Skeletal muscle cell (primary cell): ENCODE results near the gene IVL.

Source experiments
- DNase-seq: peaks from one replicate; pipeline ENCODE4 v3.0.0-alpha.2; 2010; ENCODE audit warnings: low read depth
- H3K4me3 ChIP-seq: 2 replicates; pipeline ENCODE4 v1.5.1; 2011; ENCODE audit warnings: low read depth, mild to moderate bottlenecking, control low read depth, low read length, moderate library complexity

The IVL gene

DNA sequence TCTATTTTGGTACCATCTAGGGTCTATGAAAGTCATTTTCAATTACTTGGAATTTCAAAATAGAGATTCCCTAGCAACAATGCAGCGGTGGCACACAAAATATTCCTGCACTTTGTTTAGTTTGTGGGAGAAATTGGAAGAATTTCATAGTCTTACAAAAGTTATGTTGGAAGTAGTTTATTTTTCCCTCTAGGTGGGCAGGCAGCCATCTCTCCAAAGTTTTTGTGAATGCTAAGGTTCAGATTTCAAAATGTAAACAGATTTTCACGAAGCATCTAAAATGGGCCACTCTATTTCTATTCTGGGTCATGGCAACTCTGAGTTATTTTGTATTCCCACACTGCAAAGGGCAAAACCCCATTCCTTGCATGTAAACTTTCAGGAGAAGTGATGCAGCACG lies 22.3 kb upstream of the IVL start:
- no peak overlapping the region for H3K4me3 ChIP-seq
- DNase-seq = no peak

DNA sequence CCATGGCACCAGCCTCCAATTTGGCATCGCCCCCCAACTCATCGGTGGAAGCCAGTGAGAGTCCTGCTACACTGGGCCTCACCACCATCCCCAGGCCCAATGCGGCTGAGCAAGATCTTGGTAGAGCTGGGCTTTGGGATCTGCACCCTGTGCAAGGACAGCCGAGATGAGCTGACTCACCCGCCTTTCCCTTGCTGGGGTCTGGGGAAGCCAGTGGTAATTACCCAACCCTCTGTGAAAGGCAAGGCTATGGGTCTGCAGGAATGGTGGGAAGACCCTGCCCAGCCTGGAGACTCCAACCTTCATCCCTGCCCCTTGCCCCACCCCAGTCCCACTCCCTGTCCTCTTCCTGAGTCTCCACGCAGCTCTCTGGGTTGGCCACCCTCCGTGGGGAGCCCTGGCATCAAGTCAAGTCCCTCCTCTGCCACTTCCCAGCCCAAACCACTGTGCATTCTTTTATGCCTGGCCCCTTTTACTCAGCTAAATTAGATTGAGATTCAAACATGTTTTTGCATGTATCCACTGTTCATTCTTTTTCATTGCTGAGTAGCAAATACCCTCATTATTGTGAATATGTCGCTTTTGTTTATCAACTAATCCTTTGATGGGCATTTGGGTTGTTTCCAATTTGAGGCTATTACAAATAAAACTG lies 21.5 kb upstream of the IVL start:
- DNase-seq = no peak
- H3K4me3 ChIP-seq = no peak overlapping the region

DNA sequence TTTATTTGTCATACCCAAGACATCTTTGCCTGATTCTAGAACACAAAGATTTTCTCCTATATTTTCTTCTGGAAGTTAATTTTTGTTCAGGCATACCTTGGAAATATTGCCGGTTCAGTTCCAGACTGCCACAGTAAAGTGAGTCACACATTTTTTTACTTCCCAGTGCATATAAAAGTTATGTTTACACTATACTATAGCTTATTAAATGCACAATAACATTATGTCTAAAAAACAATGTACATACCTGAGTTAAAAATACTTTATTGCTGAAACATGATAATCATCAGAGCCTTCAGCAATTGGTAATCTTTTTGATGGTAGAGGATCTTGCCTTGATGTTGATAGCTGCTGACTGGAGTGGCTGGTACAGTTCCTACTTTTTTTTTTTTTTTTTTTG lies 20.2 kb upstream of the IVL start:
- no peak for DNase-seq
- no peak overlapping the region for H3K4me3 ChIP-seq

DNA sequence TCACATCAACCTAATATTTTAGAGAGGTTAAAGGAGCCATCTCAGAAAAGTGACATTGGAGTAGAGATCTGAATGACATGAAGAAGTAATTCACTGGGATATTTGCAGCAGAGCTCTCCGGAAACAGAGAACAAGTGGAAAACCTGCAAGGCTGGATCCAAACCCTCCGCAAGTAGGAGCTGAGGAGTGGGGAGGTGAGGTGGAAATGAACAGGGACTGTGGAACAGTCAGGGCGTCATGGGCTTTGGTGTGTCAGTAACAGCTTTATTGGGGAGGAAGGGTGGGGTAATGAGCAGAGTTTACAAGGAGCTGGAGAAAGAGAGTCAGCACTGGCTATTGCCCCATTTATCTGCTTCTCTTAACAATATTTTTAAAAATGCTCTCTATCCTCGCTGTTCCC lies 9.3 kb upstream of the IVL start:
- DNase-seq = no peak
- no peak overlapping the region for H3K4me3 ChIP-seq

DNA sequence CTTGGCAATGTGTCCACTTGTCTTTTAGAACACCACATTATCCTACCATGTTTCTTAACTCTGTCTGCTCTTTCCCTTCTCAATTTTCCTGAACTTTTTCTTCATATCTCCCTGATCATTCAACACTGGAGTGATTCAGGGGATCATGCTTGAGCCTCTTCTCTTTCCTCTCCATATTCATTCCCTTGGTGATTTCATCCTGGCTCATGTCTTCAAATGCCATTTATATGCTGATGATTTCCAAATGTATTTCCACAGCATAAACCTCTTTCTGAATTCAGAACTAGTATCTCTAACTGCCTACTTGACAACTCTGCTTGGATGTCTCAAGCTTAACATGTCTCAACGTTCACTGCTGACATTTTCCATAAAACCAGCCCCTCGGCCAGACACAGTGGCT lies 8.5 kb upstream of the IVL start:
- no peak for DNase-seq
- H3K4me3 ChIP-seq = no peak overlapping the region

DNA sequence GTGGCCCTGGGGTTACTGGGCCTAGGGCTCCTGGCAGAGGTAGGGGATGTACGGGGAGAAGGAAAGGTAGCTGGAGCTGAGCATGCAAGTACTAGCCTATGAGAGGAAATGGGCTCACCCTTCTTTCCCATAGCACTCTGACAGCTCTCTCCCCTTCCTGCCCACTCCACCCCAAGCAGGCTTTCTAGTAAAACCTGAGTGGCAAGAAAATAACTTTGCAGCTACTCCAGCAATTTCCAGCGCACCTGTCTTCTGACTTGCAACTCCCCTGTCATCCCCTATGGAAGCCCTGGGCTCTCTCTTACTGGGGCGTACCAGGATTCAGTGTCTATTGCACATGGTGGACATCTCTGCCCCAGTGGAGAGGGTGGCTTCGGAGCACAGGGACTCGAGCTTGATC lies 6.7 kb upstream of the IVL start:
- DNase-seq = no peak
- no peak overlapping the region for H3K4me3 ChIP-seq

DNA sequence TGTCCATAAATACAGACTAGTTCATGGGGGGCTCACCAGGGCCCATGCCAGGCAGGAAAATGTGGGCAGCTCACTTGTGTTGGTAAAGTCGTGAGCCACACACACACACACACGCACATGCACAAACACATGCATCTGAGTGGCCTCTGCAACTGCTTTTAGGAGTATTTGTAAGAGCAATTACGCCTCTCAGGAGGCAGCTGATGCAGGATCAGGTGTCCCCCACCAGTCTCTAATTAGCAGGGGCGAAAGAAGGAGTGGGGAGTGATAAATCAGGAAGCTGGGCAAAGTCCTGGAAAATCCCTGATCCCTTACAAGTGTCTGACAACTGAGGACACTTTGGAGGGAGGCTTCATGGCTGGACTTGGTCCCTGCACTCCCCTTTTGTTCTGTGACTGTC lies 5.7 kb upstream of the IVL start:
- H3K4me3 ChIP-seq = no peak overlapping the region
- no peak for DNase-seq

DNA sequence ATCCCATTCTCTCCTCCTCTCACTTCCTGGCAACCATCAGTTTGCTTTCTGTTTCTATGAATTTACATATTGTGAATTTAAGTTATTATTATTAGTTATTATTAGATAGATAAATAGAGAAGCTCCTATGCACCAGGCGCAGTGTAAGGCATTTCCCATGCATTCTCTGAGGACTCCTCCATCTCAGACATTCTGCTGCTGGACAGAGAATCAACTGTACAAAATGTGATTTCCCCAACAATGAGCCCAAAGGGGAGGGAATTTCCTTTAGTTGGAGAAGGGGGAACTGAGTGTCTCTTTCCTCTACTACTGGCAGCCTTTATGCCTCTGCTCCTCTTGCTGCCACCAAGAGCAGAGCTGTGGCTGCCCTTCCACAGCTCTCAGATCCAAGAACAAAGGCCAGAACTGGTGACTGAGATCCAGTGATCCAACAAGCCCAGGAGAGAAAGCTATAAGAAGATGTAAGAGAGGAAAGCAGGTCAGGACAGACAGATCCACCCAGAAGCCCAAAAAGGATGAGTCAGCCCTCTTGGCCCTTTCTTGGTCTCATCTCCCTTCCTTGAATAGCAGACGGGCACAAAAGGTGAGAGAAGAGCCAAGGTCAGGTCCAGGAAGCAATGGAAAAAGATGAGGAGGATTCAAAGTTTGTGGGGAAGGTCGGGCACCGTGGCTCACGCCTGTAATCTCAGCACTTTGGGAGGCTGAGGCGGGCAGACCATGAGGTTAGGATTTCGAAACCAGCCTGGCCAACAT lies 3.5 kb upstream of the IVL start:
- no peak for DNase-seq
- no peak overlapping the region for H3K4me3 ChIP-seq

DNA sequence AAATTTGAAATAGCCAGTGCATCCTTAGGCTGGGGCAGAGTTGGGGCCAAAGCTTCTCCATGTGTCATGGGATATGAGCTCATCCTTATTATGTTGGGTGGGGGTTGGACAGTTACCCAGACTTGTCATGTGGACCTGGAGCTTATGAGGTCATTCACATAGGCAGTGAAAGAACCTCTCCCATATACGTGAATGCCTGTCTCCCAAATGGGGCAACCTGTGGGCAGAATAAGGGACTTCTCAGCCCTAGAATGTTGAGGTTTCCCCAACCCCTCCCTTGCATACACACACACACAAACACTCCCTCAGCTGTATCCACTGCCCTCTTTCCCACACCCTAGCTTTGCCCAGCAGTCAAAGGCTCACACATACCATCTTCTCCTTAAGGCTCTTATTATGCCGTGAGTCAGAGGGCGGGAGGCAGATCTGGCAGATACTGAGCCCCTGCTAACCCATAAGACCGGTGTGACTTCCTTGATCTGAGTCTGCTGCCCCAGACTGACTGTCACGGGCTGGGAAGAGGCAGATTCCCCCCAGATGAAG lies 2.3 kb upstream of the IVL start:
- H3K4me3 ChIP-seq = no peak overlapping the region
- DNase-seq = peak; percentile 26

DNA sequence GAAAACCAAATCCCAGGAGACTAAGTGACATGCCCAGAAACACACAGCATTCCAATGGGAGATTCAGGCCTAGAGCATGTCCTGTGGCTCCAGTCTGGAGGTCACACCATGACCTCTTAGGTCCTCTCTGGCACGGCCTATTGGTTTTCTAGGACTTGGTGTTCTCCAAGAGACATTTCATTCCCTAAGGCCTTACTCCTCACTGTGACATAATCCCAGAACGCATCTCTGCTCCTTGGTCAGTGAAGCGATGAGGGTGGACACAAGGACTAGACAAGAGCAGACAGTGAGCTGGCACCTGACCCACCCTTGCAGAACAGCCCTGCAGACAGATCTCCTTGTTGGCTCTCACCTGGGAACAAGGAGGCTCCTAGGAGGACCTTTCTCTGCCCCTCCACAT lies 860 bp downstream of the IVL start:
- no peak for DNase-seq
- no peak overlapping the region for H3K4me3 ChIP-seq

DNA sequence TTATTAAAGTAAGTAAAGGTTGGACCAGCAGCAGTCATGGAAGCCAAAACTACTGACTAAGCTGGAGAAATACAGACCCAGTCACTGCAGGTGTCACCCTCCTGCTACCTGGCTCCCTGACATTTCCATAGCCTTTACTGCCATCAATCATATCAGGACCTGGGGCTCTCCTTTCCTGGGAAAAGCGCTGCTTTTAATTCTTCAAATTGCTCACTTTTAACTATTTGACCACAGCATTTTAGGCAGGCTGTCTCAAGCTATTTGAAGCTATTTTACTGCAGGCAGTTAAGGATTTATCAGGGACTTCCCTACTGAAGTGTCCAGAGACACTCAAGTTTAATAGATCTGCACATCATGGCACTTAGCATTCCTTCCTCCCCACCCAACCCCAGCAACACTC lies 4.1 kb downstream of the IVL start:
- H3K4me3 ChIP-seq = no peak overlapping the region
- no peak for DNase-seq

DNA sequence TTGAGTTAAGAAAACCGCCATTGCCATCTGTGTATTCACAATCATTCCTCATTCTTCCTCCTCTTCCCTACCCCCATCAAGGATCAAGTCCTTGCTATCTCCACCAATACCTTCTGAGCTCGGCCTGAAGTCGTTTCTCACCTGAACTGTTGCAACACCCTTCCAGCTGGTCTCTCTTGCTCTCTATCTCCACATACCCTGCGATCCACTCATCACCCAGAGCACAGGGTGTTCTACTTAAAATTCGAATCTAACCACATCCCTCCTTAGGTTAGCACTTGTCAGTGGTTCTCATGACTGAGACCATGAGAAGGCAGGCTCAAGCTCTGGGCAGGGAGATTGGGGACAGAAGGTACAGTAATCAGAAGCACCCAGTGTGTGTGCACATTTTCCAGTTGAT lies 4.6 kb downstream of the IVL start:
- H3K4me3 ChIP-seq = no peak overlapping the region
- no peak for DNase-seq

DNA sequence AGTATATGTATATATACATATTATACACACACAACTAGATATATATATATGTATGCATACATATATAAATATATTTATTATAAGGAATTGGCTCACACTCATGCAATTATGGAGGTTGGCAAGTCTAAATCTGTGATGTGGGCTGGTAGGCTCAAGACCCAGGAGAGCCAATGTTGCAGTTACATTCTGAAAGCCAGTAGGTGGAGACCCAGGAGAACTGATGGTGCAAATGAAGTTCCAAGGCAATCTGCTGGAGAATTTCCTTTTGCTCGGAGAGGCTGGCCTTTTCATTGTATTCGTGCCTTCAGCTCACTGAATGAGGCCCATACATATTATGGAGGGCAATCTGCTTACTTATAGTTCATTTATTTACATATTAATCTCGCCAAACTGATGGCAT lies 9.4 kb downstream of the IVL start:
- no peak overlapping the region for H3K4me3 ChIP-seq

DNA sequence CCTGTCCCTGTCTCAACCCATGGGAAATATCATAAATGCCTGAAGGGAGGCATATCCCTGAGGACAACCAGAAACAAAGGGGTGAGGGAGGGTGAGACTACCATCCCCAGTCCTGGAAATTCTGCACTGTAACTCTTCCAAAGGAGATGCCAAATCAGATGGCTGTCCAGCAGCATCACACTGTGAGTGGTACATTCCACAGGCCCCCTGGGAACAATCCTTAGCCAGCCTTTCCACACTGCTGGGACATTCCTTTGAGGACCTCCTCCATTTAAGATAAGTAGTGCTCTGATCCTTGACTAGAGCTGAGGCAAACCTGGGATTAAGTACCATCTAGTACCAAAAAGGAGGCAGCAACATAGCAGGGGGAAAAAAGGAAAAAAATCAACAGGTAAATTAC lies 10.7 kb downstream of the IVL start:
- no peak for DNase-seq
- H3K4me3 ChIP-seq = no peak overlapping the region

More for the DNA sequence above, 9.4 kb downstream of the IVL start:
- no peak for DNase-seq

DNA sequence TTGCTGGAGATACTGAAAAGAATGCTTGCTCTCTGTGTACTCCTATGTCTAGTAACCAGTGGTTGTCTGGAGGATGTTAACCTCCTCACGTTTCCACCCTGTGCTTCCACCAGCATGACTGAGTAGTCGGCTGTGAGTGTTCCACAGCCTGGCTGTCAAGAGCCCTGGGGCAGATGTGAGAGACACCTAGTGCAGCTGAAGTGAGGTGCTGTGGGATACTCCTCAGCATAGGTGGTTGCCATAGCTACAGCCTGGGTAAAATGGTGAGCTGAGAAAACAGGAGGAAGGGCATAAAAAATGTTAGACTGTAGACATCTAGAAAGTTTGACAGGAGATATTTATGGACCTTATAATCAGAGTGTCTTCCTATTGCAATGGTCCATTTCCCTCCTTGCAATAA lies 15.8 kb downstream of the IVL start:
- DNase-seq = no peak
- H3K4me3 ChIP-seq = no peak overlapping the region

DNA sequence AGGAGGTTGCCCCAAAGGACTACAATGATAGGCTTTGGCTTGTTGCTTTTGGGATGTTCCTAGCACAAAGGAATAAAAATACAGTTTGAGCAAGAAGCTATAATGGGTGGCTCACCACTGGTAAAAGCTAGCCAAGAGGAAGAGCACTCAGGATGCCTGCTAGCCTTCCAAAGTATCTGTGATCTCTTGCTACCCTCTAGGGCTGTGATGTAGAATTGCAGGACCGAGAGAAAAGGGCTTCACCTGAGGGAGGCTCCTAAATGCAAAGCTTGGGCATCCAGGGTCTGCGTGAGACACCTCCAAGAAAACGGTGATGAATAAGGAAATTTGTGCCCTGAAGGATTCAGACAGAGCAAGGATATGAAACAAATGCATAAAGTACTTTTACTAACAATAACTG lies 17.7 kb downstream of the IVL start:
- H3K4me3 ChIP-seq = no peak overlapping the region
- DNase-seq = peak; percentile 4

DNA sequence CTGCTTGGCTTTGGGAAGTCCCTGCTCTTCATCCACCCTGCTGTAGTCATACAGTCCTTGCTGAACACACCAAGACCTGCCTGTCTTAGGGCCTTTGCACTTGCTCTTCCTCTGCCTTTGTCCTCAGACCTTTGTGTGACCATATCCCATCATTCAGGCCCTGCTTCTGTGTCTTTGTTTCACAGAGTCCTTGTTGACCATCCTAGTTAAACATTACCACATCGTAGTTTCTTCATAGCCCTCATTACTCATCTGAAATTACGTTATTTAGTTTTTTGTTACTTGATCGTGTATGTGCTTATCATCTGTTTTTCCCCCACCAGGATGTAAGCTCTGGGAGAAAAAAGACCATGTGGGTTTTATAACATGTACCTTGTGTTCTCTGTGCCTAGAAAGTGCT lies 20.3 kb downstream of the IVL start:
- no peak for DNase-seq
- no peak overlapping the region for H3K4me3 ChIP-seq

DNA sequence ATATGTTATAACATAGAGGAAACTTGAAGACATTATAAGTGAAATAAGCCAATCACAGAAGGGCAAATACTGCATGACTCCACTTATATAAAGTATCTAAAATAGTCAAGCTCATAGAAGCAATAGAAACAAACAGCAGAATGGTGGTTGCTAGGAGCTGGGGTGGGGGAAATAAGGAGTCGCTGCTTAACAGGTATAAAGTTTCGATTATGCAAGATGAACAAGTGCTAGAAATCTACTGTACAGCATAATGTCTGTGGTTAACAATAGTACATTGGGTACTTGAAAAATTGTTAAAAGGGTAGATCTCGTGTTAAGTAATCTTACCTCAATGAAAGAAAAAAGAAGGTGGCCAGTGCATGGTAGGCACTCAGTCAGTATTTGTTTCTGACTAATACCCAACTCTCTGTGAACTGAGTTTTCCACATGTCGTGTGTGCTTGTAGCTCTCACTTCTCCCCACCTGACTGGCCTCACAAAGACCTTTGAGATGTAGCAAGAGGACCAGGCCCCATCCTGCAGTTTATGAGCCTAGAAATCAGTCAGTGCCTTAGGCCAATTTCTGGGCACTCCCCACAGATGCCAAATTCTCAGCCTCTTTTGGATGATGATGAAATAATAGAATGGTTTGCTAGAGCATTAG lies 23.9 kb downstream of the IVL start:
- no peak for DNase-seq
- H3K4me3 ChIP-seq = no peak overlapping the region

DNA sequence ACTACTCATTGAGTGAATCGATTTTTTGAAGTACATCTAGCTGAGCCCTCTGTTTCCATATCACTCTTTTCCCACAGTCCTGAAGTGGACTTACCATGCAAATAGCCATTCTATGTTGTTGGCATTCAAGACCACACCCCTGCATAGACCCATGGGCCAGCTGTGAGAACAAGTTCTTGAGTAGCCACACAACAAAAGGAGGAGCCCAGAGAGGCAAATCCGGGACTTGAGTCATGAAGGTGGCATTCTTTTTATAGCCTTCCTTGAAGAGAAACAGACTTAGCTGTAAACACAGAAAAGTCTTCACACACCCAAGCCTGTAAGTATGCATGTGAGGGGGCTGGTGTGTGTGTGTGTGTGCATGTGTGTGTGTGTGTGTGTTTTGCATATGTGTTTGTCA lies 24.9 kb downstream of the IVL start:
- DNase-seq = no peak
- no peak overlapping the region for H3K4me3 ChIP-seq

DNA sequence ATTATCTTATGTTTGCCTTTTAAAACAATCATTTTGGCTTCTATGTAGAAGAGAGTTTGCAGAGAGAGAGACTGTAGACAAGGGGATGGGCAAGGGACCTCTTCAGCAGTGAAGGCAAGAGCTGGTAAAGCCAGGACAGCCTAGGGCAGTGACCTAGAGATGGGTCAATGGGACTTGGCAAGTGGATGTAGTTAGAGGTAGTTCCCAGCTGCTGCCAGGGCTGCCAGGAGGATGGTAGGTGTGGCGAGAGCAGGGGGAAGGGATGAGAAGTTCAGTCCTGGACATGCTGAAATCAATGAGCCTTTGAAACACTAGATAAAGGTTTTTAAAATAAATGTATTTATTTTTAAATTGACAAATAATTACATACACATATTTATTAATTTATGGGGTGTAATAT lies 32.3 kb downstream of the IVL start:
- DNase-seq = no peak
- H3K4me3 ChIP-seq = no peak overlapping the region
